Coronary artery (tissue), 2 donors: ENCODE data around the gene COBL.

Source experiments
- DNase-seq: peaks from one replicate; pipeline ENCODE4 v3.0.0-alpha.2; 2017; ENCODE audit warnings: low spot score
- H3K27ac ChIP-seq, 2 donors: fragments of 200-600 bp; sonication (generic); one replicate each; pipeline ENCODE4 v1.5.1; 2016 to 2019
- H3K4me3 ChIP-seq: fragments of 200-600 bp; sonication (generic); 2 replicates; pipeline ENCODE4 v1.5.1; 2016; ENCODE audit warnings: mild to moderate bottlenecking, moderate library complexity
- TF ChIP-seq, protein P1 (sequence below): fragments of 200-600 bp; sonication (generic); IDR thresholded peaks from one replicate; pipeline ENCODE4 v1.5.1; 2019; ENCODE audit warnings: antibody characterized with exemption

The COBL gene

DNA sequence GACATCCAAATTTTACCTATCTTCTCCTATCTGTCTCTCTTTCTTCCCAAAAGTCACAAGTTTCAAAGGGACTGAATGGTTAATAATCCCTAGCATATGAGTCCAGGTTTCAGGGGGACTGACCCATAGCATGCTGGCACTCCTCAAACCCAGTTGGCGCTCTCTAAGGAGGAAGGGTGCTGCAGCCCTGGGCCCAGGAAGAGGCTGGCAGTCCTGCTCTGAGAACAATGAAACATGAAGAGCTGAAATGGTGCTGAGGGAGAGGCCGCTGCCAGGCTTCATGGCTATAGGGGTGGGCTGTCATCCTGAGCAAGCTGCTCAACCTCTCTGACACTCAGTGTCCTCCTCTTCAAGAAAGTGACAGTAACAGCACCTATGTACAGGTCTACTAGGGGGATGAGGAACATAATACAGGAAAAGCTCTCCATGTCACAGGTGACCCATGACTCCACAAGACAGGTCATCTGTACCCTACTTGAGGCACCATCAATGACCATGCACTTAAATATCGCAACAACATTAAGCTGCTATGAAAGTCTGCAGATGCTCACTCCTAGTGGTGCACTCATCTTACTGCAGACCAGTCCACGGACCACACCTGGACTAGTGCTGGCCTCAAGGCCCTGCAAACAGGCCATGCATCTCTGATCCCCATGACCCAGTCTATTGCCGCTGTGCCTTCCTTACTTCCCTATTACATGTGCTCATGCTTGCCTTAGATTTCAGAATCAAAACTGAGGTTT is 17.0 kb downstream of the COBL start:
- Histone ChIP-seq H3K4me3 (no peak overlapping the region), H3K27ac (no peak overlapping the region)
- no peak for DNase-seq
- TF ChIP-seq, protein P1, sequence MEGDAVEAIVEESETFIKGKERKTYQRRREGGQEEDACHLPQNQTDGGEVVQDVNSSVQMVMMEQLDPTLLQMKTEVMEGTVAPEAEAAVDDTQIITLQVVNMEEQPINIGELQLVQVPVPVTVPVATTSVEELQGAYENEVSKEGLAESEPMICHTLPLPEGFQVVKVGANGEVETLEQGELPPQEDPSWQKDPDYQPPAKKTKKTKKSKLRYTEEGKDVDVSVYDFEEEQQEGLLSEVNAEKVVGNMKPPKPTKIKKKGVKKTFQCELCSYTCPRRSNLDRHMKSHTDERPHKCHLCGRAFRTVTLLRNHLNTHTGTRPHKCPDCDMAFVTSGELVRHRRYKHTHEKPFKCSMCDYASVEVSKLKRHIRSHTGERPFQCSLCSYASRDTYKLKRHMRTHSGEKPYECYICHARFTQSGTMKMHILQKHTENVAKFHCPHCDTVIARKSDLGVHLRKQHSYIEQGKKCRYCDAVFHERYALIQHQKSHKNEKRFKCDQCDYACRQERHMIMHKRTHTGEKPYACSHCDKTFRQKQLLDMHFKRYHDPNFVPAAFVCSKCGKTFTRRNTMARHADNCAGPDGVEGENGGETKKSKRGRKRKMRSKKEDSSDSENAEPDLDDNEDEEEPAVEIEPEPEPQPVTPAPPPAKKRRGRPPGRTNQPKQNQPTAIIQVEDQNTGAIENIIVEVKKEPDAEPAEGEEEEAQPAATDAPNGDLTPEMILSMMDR, result no peak

- TF ChIP-seq, protein P1, result no peak
- no peak overlapping the region for H3K4me3 ChIP-seq
- no peak for DNase-seq
- H3K27ac ChIP-seq, result no peak overlapping the region
Measured at GRCh38 chr7:51298912-51299311, 17.7 kb downstream of the COBL start.

- TF ChIP-seq, protein P1, result no peak
- Histone ChIP-seq H3K4me3 (no peak overlapping the region), H3K27ac (no peak overlapping the region)
- DNase-seq, result no peak
Measured at GRCh38 chr7:51297986-51298385, 18.6 kb downstream of the COBL start.

DNA sequence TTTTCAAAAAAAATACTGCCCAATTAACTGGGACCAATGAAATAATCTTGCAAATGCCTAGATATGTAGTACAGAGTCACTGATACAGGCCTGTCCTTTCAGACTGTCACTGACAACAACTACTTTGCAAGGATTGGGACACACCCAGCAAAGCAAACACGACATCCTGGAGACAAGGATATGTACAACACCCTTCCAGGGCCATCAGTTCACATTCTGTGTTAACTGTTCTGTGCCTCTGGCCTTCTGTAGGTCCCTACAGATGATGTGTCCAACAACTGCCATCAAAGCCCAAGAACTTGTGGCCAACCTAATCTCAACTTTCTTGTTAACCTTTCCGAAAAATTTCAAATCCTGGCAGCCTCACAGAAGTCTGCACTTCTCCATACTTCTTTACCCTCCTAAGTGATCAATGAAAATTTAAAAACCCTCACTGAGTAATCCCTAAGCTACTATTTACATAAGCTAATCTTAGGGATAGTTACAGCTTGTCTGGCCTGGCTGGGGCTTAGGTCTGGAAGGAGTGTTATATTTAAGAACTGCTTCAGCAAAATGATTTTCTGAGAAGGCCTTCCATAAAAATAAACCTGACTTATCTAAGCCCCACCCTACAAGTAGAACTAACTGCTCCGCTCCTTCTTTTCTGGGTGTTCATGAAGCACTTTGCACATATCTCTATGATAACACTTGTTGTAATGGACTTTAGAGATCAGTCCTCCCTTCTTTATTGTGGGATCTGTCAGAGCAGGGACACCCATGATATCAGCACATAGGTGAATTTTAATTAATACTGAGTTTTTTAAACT is 21.0 kb downstream of the COBL start:
- no peak for DNase-seq
- Histone ChIP-seq H3K27ac (no peak overlapping the region), H3K4me3 (no peak overlapping the region)
- TF ChIP-seq, protein P1, result no peak

GRCh38 chr7:51292596-51292995 is 24.0 kb downstream of the COBL start:
- Histone ChIP-seq H3K27ac (no peak overlapping the region), H3K4me3 (no peak overlapping the region)
- DNase-seq, result no peak
- TF ChIP-seq, protein P1, result no peak

- no peak overlapping the region for H3K27ac ChIP-seq
- no peak overlapping the region for H3K4me3 ChIP-seq
- TF ChIP-seq, protein P1, result no peak
- no peak for DNase-seq
Measured at GRCh38 chr7:51290702-51291540, 25.7 kb downstream of the COBL start.
